Head of caudate nucleus (tissue), 42 donors: ENCODE data around the gene DNPEP.

Experiments
- DNase-seq, 42 donors: peaks; one replicate each; pipeline versions ENCODE4 v3.0.0 to v3.0.0-alpha.2; 2020 to 2021; ENCODE audit warnings: mixed read lengths in 7 of 42
- intact Hi-C: fragments of 100-400 bp; cut with DNase I; formaldehyde crosslinking; loops from one replicate; pipeline ENCODE4 v1.15.0; 2022

DNPEP gene

GRCh38 chr2:219387306-219388120 is at the start of gene DNPEP:
TSS of gene DNPEP (minus strand) at chr2:219387912. CDS start at chr2:219387794, 118 bp downstream.
- intact Hi-C loops: loop anchor here (5.0 to 10.0 kb wide), 2 partner anchors 155 to 213 kb away; partner anchors contain the start of genes CHPF, CNPPD1, RETREG2 and SLC23A3
- DNase-seq: peak in 41 of 42 donors; percentile 18 to 99 (median 96)

GRCh38 chr2:219437141-219437540 is 49.4 kb upstream of the DNPEP start:
- no peak for DNase-seq
- intact Hi-C loops: no loop called here

GRCh38 chr2:219436491-219436890 is 48.8 kb upstream of the DNPEP start:
- intact Hi-C loops: no loop called here
- DNase-seq: no peak

- no peak for DNase-seq
- intact Hi-C loops: no loop called here
Observed at GRCh38 chr2:219435701-219436100, 48.0 kb upstream of the DNPEP start.

GRCh38 chr2:219434718-219435525 is 47.2 kb upstream of the DNPEP start, which contains the start of gene SPEG:
TSS of gene SPEG (plus strand) at chr2:219434843. CDS start at chr2:219434978, 135 bp downstream.
- intact Hi-C loops: no loop called here
- no peak for DNase-seq

- intact Hi-C loops: no loop called here
- DNase-seq: no peak
Observed at GRCh38 chr2:219434468-219434717, 46.7 kb upstream of the DNPEP start.

GRCh38 chr2:219433666-219434467 is 46.2 kb upstream of the DNPEP start:
- intact Hi-C loops: no loop called here
- DNase-seq: no peak

- intact Hi-C loops: no loop called here
- peak in 14 of 42 donors; percentile 21 to 72 (median 36) for DNase-seq
Observed at GRCh38 chr2:219430633-219431615, 43.2 kb upstream of the DNPEP start.

GRCh38 chr2:219429958-219430606 is 42.4 kb upstream of the DNPEP start:
- DNase-seq: no peak
- intact Hi-C loops: no loop called here

- intact Hi-C loops: no loop called here
- no peak for DNase-seq
Observed at GRCh38 chr2:219428469-219428868, 40.8 kb upstream of the DNPEP start.

GRCh38 chr2:219426534-219427136 is 38.9 kb upstream of the DNPEP start:
- DNase-seq: no peak

GRCh38 chr2:219426068-219426443 is 38.3 kb upstream of the DNPEP start:
- no peak for DNase-seq
- intact Hi-C loops: no loop called here

More at GRCh38 chr2:219426534-219427136, 38.9 kb upstream of the DNPEP start:
- intact Hi-C loops: no loop called here

- DNase-seq: no peak
- intact Hi-C loops: no loop called here
Observed at GRCh38 chr2:219425238-219426067, 37.7 kb upstream of the DNPEP start.

- intact Hi-C loops: no loop called here
- no peak for DNase-seq
Observed at GRCh38 chr2:219423652-219424377, 36.1 kb upstream of the DNPEP start.

GRCh38 chr2:219422952-219423534 is 35.3 kb upstream of the DNPEP start:
- DNase-seq: no peak
- intact Hi-C loops: no loop called here

- no peak for DNase-seq
- intact Hi-C loops: no loop called here
Observed at GRCh38 chr2:219421323-219421722, 33.6 kb upstream of the DNPEP start.
